Measurements from ENCODE around the gene FRMD5. TPM values are rescaled to one million over a fixed set of nuclear protein-coding genes. Genes with fewer than 3 reads are reported as not detected.

FRMD5 gene
- total and polyA plus RNA-seq, 2 donors (not counting 1 experiment from before 2014, with no cell fraction given): not detected

- Mint-ChIP-seq H3K9me3 (ENCODE audit: insufficient read depth) (no peaks in the 10 kb centered on the region), H3K27me3 (peaks cover 19% of the 10 kb centered on the region), H3K4me3 (no peak overlapping the region), H3K27ac (no peak overlapping the region), H3K4me1 (no peaks in the 10 kb centered on the region)
- peaks cover 0 to 9% (median 3%) of the 10 kb centered on the region in 4 experiments for H3K27me3 ChIP-seq (replicated peaks in 1 of 4; ENCODE audit: control extremely low read depth in 1 of 4, control insufficient read depth in 3 of 4, insufficient read depth in 4 of 4, low read length in 3 of 4)
- H3K4me1 ChIP-seq (ENCODE audit: control insufficient read depth in 2 of 2, insufficient read depth in 2 of 2, low read length in 2 of 2): no peaks in the 10 kb centered on the region
- CTCF ChIA-PET: no interaction called here
- ATAC-seq (ENCODE audit: low read depth): no peak
- no peaks in the 10 kb centered on the region for H3K9me3 ChIP-seq (ENCODE audit: control extremely low read depth in 1 of 3, control insufficient read depth in 2 of 3, insufficient read depth in 1 of 3, low read length in 2 of 3)
- H3K27ac ChIP-seq (ENCODE audit: low read length in 2 of 2): no peak overlapping the region
- no peak overlapping the region for H3K4me3 ChIP-seq (ENCODE audit: control extremely low read depth in 1 of 5, extremely low read depth in 1 of 5, insufficient read depth in 1 of 5, low read depth in 2 of 5, low read length in 4 of 5)
- no peak overlapping the region for H2AFZ ChIP-seq (ENCODE audit: insufficient read depth, low read depth, low read length, poor library complexity, severe bottlenecking)
- no peak overlapping the region for H3K4me2 ChIP-seq (replicated peaks; ENCODE audit: low read depth, low read length, poor library complexity, severe bottlenecking)
- no peaks in the 10 kb centered on the region for H4K20me1 ChIP-seq (ENCODE audit: control insufficient read depth, insufficient read depth, low read length, poor library complexity, severe bottlenecking)
- POLR2A ChIA-PET: no interaction called here
- TF ChIP-seq EZH2 (IDR thresholded peaks at IDR 0.05; ENCODE audit: borderline replicate concordance, insufficient read depth, low read depth, low read length, poor library complexity, severe bottlenecking): no peak
- TF ChIP-seq, protein P1, sequence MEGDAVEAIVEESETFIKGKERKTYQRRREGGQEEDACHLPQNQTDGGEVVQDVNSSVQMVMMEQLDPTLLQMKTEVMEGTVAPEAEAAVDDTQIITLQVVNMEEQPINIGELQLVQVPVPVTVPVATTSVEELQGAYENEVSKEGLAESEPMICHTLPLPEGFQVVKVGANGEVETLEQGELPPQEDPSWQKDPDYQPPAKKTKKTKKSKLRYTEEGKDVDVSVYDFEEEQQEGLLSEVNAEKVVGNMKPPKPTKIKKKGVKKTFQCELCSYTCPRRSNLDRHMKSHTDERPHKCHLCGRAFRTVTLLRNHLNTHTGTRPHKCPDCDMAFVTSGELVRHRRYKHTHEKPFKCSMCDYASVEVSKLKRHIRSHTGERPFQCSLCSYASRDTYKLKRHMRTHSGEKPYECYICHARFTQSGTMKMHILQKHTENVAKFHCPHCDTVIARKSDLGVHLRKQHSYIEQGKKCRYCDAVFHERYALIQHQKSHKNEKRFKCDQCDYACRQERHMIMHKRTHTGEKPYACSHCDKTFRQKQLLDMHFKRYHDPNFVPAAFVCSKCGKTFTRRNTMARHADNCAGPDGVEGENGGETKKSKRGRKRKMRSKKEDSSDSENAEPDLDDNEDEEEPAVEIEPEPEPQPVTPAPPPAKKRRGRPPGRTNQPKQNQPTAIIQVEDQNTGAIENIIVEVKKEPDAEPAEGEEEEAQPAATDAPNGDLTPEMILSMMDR (IDR thresholded peaks at IDR 0.05): no peak
- H3K79me2 ChIP-seq (ENCODE audit: control insufficient read depth, insufficient read depth, low read length): no peaks in the 10 kb centered on the region
- no peak for DNase-seq
- no peak overlapping the region for H3K9ac ChIP-seq (ENCODE audit: low read length)
- no peaks in the 10 kb centered on the region for H3K36me3 ChIP-seq (replicated peaks in 1 of 2; ENCODE audit: control extremely low read depth in 1 of 2, control insufficient read depth in 1 of 2, extremely low read depth in 1 of 2, insufficient read depth in 2 of 2, low read length in 1 of 2)
- intact Hi-C loops (cut with micrococcal nuclease): no loop called here
Measured at GRCh38 chr15:44102675-44103254, 92.3 kb downstream of the FRMD5 start.

GRCh38 chr15:44101944-44102343 lies 93.1 kb downstream of the FRMD5 start:
- no peak overlapping the region for H3K27ac ChIP-seq (ENCODE audit: low read length in 2 of 2)
- Mint-ChIP-seq H3K27ac (no peak overlapping the region), H3K4me3 (no peak overlapping the region), H3K9me3 (ENCODE audit: insufficient read depth) (no peaks in the 10 kb centered on the region), H3K4me1 (no peaks in the 10 kb centered on the region), H3K27me3 (peaks cover 19% of the 10 kb centered on the region)
- H3K27me3 ChIP-seq (replicated peaks in 1 of 4; ENCODE audit: control extremely low read depth in 1 of 4, control insufficient read depth in 3 of 4, insufficient read depth in 4 of 4, low read length in 3 of 4): peaks cover 0 to 9% (median 3%) of the 10 kb centered on the region in 4 experiments
- WGBS (ENCODE audit: insufficient coverage): no CpG with 5 or more reads among the region's 1 CpG
- no peaks in the 10 kb centered on the region for H4K20me1 ChIP-seq (ENCODE audit: control insufficient read depth, insufficient read depth, low read length, poor library complexity, severe bottlenecking)
- intact Hi-C loops (cut with micrococcal nuclease): no loop called here
- H3K9me3 ChIP-seq (ENCODE audit: control extremely low read depth in 1 of 3, control insufficient read depth in 2 of 3, insufficient read depth in 1 of 3, low read length in 2 of 3): no peaks in the 10 kb centered on the region
- no peak overlapping the region for H3K9ac ChIP-seq (ENCODE audit: low read length)
- H2AFZ ChIP-seq (ENCODE audit: insufficient read depth, low read depth, low read length, poor library complexity, severe bottlenecking): no peak overlapping the region
- no peak overlapping the region for H3K4me3 ChIP-seq (ENCODE audit: control extremely low read depth in 1 of 5, extremely low read depth in 1 of 5, insufficient read depth in 1 of 5, low read depth in 2 of 5, low read length in 4 of 5)
- ATAC-seq (ENCODE audit: low read depth) (no peak), DNase-seq (no peak)
- TF ChIP-seq, protein P1 (IDR thresholded peaks at IDR 0.05): no peak
- TF ChIP-seq EZH2 (IDR thresholded peaks at IDR 0.05; ENCODE audit: borderline replicate concordance, insufficient read depth, low read depth, low read length, poor library complexity, severe bottlenecking): no peak
- CTCF ChIA-PET: no interaction called here
- H3K4me2 ChIP-seq (replicated peaks; ENCODE audit: low read depth, low read length, poor library complexity, severe bottlenecking): no peak overlapping the region
- no peaks in the 10 kb centered on the region for H3K79me2 ChIP-seq (ENCODE audit: control insufficient read depth, insufficient read depth, low read length)
- no peaks in the 10 kb centered on the region for H3K36me3 ChIP-seq (replicated peaks in 1 of 2; ENCODE audit: control extremely low read depth in 1 of 2, control insufficient read depth in 1 of 2, extremely low read depth in 1 of 2, insufficient read depth in 2 of 2, low read length in 1 of 2)
- no peaks in the 10 kb centered on the region for H3K4me1 ChIP-seq (ENCODE audit: control insufficient read depth in 2 of 2, insufficient read depth in 2 of 2, low read length in 2 of 2)
- POLR2A ChIA-PET: no interaction called here
